Prostate gland (tissue), 2 donors: ENCODE results near the gene MAPK8IP3.

Experiments used
- POLR2AphosphoS5 ChIP-seq: sonication (generic); formaldehyde crosslinking; IDR thresholded peaks from one replicate; pipeline ENCODE4 v1.6.1; 2017; ENCODE audit warnings: antibody characterized with exemption
- TF ChIP-seq, protein P1 (sequence below), 4 experiments: fragments of 200-600 bp in 2 of 4; fragments of 450-650 bp in 2 of 4; sonication (generic) in 2 of 4; IDR thresholded peaks; 1 replicate in 3 of 4; 2 replicates in 1 of 4; pipeline ENCODE4 v1.5.1; 2016 to 2019; ENCODE audit warnings: antibody characterized with exemption in 4 of 4, mild to moderate bottlenecking in 2 of 4, moderate library complexity in 2 of 4

GRCh38 chr16:1740781-1741490, 34.9 kb downstream of the MAPK8IP3 start:
- TF ChIP-seq, protein P1, sequence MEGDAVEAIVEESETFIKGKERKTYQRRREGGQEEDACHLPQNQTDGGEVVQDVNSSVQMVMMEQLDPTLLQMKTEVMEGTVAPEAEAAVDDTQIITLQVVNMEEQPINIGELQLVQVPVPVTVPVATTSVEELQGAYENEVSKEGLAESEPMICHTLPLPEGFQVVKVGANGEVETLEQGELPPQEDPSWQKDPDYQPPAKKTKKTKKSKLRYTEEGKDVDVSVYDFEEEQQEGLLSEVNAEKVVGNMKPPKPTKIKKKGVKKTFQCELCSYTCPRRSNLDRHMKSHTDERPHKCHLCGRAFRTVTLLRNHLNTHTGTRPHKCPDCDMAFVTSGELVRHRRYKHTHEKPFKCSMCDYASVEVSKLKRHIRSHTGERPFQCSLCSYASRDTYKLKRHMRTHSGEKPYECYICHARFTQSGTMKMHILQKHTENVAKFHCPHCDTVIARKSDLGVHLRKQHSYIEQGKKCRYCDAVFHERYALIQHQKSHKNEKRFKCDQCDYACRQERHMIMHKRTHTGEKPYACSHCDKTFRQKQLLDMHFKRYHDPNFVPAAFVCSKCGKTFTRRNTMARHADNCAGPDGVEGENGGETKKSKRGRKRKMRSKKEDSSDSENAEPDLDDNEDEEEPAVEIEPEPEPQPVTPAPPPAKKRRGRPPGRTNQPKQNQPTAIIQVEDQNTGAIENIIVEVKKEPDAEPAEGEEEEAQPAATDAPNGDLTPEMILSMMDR (IDR thresholded peaks at IDR 0.05): no peak
- TF ChIP-seq POLR2AphosphoS5: no peak
